H1 (cell line): Measurements from ENCODE around the gene NLN. TPM values are rescaled to one million over a fixed set of nuclear protein-coding genes. Genes with fewer than 3 reads are reported as not detected.

Source experiments
- CTCF ChIA-PET: fragments of 300-600 bp; sonication (Branson Sonifier 250); formaldehyde crosslinking; loops from one replicate; lab custom pipeline; 2021; ENCODE audit not compliant: partially characterized antibody; lab: Charles Lee
- POLR2A ChIA-PET: fragments of 300-600 bp; sonication (Branson Sonifier 250); formaldehyde crosslinking; loops from one replicate; lab custom pipeline; 2021; ENCODE audit warnings: inconsistent platforms; ENCODE audit not compliant: partially characterized antibody; lab: Charles Lee
- DNase-seq, 2 experiments: peaks; one replicate each; pipeline versions ENCODE4 v3.0.0 to v3.0.0-alpha.2; 2010 to 2022; ENCODE audit warnings: low spot score in 2 of 2, low read depth in 1 of 2, mixed read lengths in 1 of 2
- FAIRE-seq: peaks from 2 replicates; lab custom pipeline; 2011; peaks lifted over from hg19 to GRCh38; lab: Jason Lieb, UNC
- H2AFZ ChIP-seq: 2 replicates; pipeline ENCODE4 v1.8.1; 2012; ENCODE audit warnings: low read length, inconsistent platforms
- H2AK5ac ChIP-seq: 2 replicates; pipeline ENCODE4 v1.6.1; 2013; ENCODE audit warnings: low read depth, low read length
- H2BK120ac ChIP-seq: replicated peaks from 2 replicates; pipeline ENCODE3; 2013; ENCODE audit warnings: low read depth, low read length, inconsistent platforms
- H2BK12ac ChIP-seq: 2 replicates; pipeline ENCODE4 v1.6.1; 2013; ENCODE audit warnings: low read depth, low read length
- H2BK15ac ChIP-seq: 2 replicates; pipeline ENCODE4 v1.6.1; 2013; ENCODE audit warnings: low read length
- H2BK20ac ChIP-seq: 2 replicates; pipeline ENCODE4 v1.6.1; 2013; ENCODE audit warnings: low read length
- H2BK5ac ChIP-seq: 2 replicates; pipeline ENCODE4 v1.6.1; 2013; ENCODE audit warnings: low read depth, low read length
- H3K14ac ChIP-seq: 2 replicates; pipeline ENCODE4 v1.6.1; 2013; ENCODE audit warnings: inconsistent platforms; ENCODE audit not compliant: insufficient read length
- H3K18ac ChIP-seq: 2 replicates; pipeline ENCODE4 v1.6.1; 2013; ENCODE audit warnings: low read length; ENCODE audit errors: extremely low read depth
- H3K23ac ChIP-seq: 2 replicates; pipeline ENCODE4 v1.6.1; 2013; ENCODE audit warnings: inconsistent platforms; ENCODE audit not compliant: insufficient read length
- H3K23me2 ChIP-seq: 2 replicates; pipeline ENCODE4 v1.6.1; 2013; ENCODE audit warnings: low read depth, low read length
- H3K27ac ChIP-seq: 2 replicates; pipeline ENCODE4 v1.6.1; 2011; ENCODE audit warnings: low read depth, low read length, inconsistent platforms
- H3K27me3 ChIP-seq, 4 experiments: replicated peaks in 1 of 4; 1 replicate in 1 of 4; 2 replicates in 3 of 4; pipeline versions ENCODE4 v1.6.1 to v1.8.1; 2011 to 2013; ENCODE audit warnings: low read length in 3 of 4, mild to moderate bottlenecking in 3 of 4, inconsistent platforms in 2 of 4, mixed read lengths in 2 of 4, moderate library complexity in 1 of 4; ENCODE audit not compliant: control insufficient read depth in 3 of 4, insufficient read depth in 3 of 4; ENCODE audit errors: extremely low read depth in 1 of 4
- H3K36me3 ChIP-seq, 4 experiments: 2 replicates each; pipeline versions ENCODE4 v1.6.1 to v1.8.1; 2011 to 2013; ENCODE audit warnings: mild to moderate bottlenecking in 4 of 4, low read length in 3 of 4, moderate library complexity in 2 of 4, control low read depth in 1 of 4, inconsistent platforms in 1 of 4; ENCODE audit not compliant: insufficient read depth in 4 of 4, control insufficient read depth in 2 of 4
- H3K4ac ChIP-seq: replicated peaks from 2 replicates; pipeline ENCODE3; 2013; ENCODE audit warnings: low read length, low read depth, mixed read lengths, inconsistent platforms; ENCODE audit not compliant: insufficient read length
- H3K4me1 ChIP-seq, 4 experiments: replicated peaks in 1 of 4; 1 replicate in 1 of 4; 2 replicates in 3 of 4; pipeline versions ENCODE4 v1.6.1 to v1.8.1; 2011 to 2013; ENCODE audit warnings: low read length in 3 of 4, inconsistent platforms in 2 of 4, mixed read lengths in 1 of 4; ENCODE audit not compliant: insufficient read depth in 4 of 4, control insufficient read depth in 3 of 4
- H3K4me2 ChIP-seq, 2 experiments: 2 replicates each; pipeline versions ENCODE4 v1.6.1 to v1.8.1; 2011 to 2013; ENCODE audit warnings: low read depth in 2 of 2, low read length in 2 of 2, control low read depth in 1 of 2, inconsistent platforms in 1 of 2, mild to moderate bottlenecking in 1 of 2; ENCODE audit not compliant: insufficient read depth in 1 of 2
- H3K4me3 ChIP-seq, 4 experiments: fragments of 200-600, 300-600 bp in 1 of 4; sonication (generic), shearing (Covaris generic), sonication (Bioruptor Twin) in 1 of 4; 2 replicates each; pipeline versions ENCODE4 v1.5.1 to v1.8.1; 2011 to 2016; ENCODE audit warnings: low read length in 4 of 4, low read depth in 3 of 4, control low read depth in 2 of 4, inconsistent platforms in 2 of 4, mild to moderate bottlenecking in 2 of 4, mixed read lengths in 1 of 4, moderate library complexity in 1 of 4; ENCODE audit not compliant: insufficient read depth in 2 of 4; ENCODE audit errors: extremely low read depth in 1 of 4
- H3K56ac ChIP-seq: replicated peaks from 2 replicates; pipeline ENCODE3; 2013; ENCODE audit warnings: low read depth, mild to moderate bottlenecking, mixed read lengths, low read length, inconsistent platforms; ENCODE audit not compliant: insufficient read length
- H3K79me1 ChIP-seq: 2 replicates; pipeline ENCODE4 v1.6.1; 2013; ENCODE audit warnings: low read depth, low read length, control low read depth
- H3K79me2 ChIP-seq, 2 experiments: 2 replicates each; pipeline versions ENCODE4 v1.6.1 to v1.8.1; 2012 to 2013; ENCODE audit warnings: low read length in 2 of 2, mild to moderate bottlenecking in 2 of 2, inconsistent platforms in 1 of 2; ENCODE audit not compliant: insufficient read depth in 2 of 2, control insufficient read depth in 1 of 2
- H3K9ac ChIP-seq, 4 experiments: replicated peaks in 1 of 4; 1 replicate in 1 of 4; 2 replicates in 3 of 4; pipeline versions ENCODE4 v1.6.1 to v1.8.1; 2011 to 2013; ENCODE audit warnings: low read depth in 3 of 4, low read length in 3 of 4, control low read depth in 2 of 4, mild to moderate bottlenecking in 2 of 4, moderate library complexity in 2 of 4, inconsistent platforms in 1 of 4; ENCODE audit errors: extremely low read depth in 1 of 4
- H3K9me3 ChIP-seq, 2 experiments: 2 replicates each; pipeline versions ENCODE4 v1.6.1 to v1.8.1; 2012 to 2013; ENCODE audit warnings: mild to moderate bottlenecking in 2 of 2, moderate library complexity in 2 of 2, control low read depth in 1 of 2, inconsistent platforms in 1 of 2, low read depth in 1 of 2, low read length in 1 of 2, mixed read lengths in 1 of 2; ENCODE audit not compliant: insufficient read depth in 2 of 2
- H4K20me1 ChIP-seq, 2 experiments: replicated peaks in 1 of 2; 2 replicates each; pipeline versions ENCODE3 to v1.8.1; 2011 to 2013; ENCODE audit warnings: inconsistent platforms in 2 of 2, low read length in 2 of 2, mild to moderate bottlenecking in 1 of 2; ENCODE audit not compliant: insufficient read depth in 2 of 2, control insufficient read depth in 1 of 2
- H4K5ac ChIP-seq: 2 replicates; pipeline ENCODE4 v1.6.1; 2013; ENCODE audit warnings: low read length, low read depth, mixed read lengths, inconsistent platforms; ENCODE audit not compliant: insufficient read length
- H4K8ac ChIP-seq: 2 replicates; pipeline ENCODE4 v1.8.0; 2013; ENCODE audit warnings: mild to moderate bottlenecking, moderate library complexity, low read length, inconsistent platforms; ENCODE audit not compliant: insufficient read depth; ENCODE audit errors: extremely low read depth
- H4K91ac ChIP-seq: replicated peaks from 2 replicates; pipeline ENCODE3; 2013; ENCODE audit warnings: low read length, mixed read lengths, inconsistent platforms; ENCODE audit not compliant: insufficient read length
- BCL11A ChIP-seq, 2 experiments: IDR thresholded peaks; one replicate each; pipeline ENCODE4 v1.6.1; 2011; ENCODE audit warnings: low read depth in 2 of 2, low read length in 2 of 2, mild to moderate bottlenecking in 2 of 2
- CBX5 ChIP-seq: fragments of 300-800, 300-1000 bp; sonication (generic); IDR thresholded peaks from 2 replicates; pipeline ENCODE4 v1.7.1; 2016; ENCODE audit warnings: antibody characterized with exemption, low read length, low read depth
- CBX8 ChIP-seq: fragments of 300-800, 300-1000 bp; sonication (generic); IDR thresholded peaks from 2 replicates; pipeline ENCODE4 v1.7.1; 2016; ENCODE audit warnings: low read depth, low read length, borderline replicate concordance
- CHD1 ChIP-seq: IDR thresholded peaks from 2 replicates; pipeline ENCODE4 v1.6.1; 2012; ENCODE audit warnings: low read depth, low read length, improper control_type of control experiment
- SUZ12 ChIP-seq: fragments of 200-600 bp; sonication (generic); IDR thresholded peaks from 2 replicates; pipeline ENCODE4 v1.6.1; 2012; ENCODE audit warnings: mild to moderate bottlenecking, inconsistent platforms, low read length, moderate library complexity, mixed read lengths
- WGBS, 2 experiments: shearing (Covaris generic) in 1 of 2; methylation state at CpG; one replicate each; pipeline versions ENCODE4 v1.1.6 to v1.1.7; 2013 to 2015; ENCODE audit warnings: low lambda C conversion rate in 2 of 2, mixed read lengths in 2 of 2, inconsistent platforms in 1 of 2, low coverage in 1 of 2, missing lambda C conversion rate in 1 of 2; ENCODE audit not compliant: insufficient replicate concordance in 2 of 2, insufficient coverage in 1 of 2, insufficient read length in 1 of 2; ENCODE audit errors: extremely low coverage in 1 of 2, missing lambda C conversion rate in 1 of 2; 5-methylcytosine and 5-hydroxymethylcytosine counted together
- polyA plus RNA-seq, 7 experiments: library from polyadenylated mRNA; depleted of rRNA in 3 of 7; stranded (reverse) in 5 of 7; unstranded in 2 of 7; fragments of >200 nt in 5 of 7; fragments of 200-250 nt in 2 of 7; gene quantifications; 1 replicate in 5 of 7; 2 replicates in 1 of 7; 4 replicates in 1 of 7; pipeline versions ENCODE4 v1.2.1 to v1.2.3, GENCODE V29; 2011 to 2013; ENCODE audit warnings: missing spikeins in 2 of 7, mixed read lengths in 2 of 7
- total RNA-seq: library from RNA; stranded (reverse); fragmentation: NEBNext Ultra II Directional; extraction: Animal tissue kit (Norgen Biotek cat#: 25700); gene quantifications from 2 replicates; pipeline ENCODE4 v1.2.1, GENCODE V29; 2021

NLN gene
- total and polyA plus RNA-seq, 2 of the 8 experiments (the other 6 are each of a cell fraction or from before 2014, with no cell fraction given) = 46.7 to 192 TPM

DNA sequence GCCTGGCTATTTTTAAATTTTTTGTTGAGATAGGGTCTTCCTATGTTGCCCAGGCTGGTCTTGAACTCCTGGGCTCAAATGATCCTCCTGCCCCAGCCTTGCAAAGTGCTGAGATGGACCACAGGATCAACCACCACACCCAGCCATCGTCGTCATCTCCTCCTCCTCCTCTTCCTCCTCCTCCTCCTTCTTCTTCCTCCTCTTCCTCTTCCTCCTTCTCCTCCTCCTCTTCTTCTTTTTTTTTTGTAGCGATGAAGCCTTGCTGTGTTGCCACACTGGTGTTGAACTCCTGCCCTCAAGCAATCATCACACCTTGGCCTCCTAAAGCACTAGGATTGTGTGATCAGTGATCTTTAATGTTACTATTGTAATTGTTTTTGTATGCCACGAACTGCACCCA lies 155.0 kb downstream of the NLN start:
- H2BK5ac ChIP-seq = no peak overlapping the region
- H3K36me3 ChIP-seq = no peaks in the 10 kb centered on the region
- CTCF ChIA-PET = no interaction called here
- no peaks in the 10 kb centered on the region for H3K27me3 ChIP-seq
- H4K8ac ChIP-seq = no peak overlapping the region
- H3K4me1 ChIP-seq = no peaks in the 10 kb centered on the region
- H3K9ac ChIP-seq = no peak overlapping the region
- WGBS, 2 experiments = 87% methylated on average over 4 of the region's 4 CpGs; no CpG with 5 or more reads in 1 of the 2 experiments
- POLR2A ChIA-PET = no interaction called here
- no peak overlapping the region for H2AFZ ChIP-seq
- DNase-seq (no peak), FAIRE-seq (no peak)
- H3K56ac ChIP-seq = no peak overlapping the region
- H3K27ac ChIP-seq = no peak overlapping the region
- H2BK20ac ChIP-seq = no peak overlapping the region
- no peak overlapping the region for H3K23ac ChIP-seq
- H4K5ac ChIP-seq = no peak overlapping the region
- no peak overlapping the region for H3K4me2 ChIP-seq
- H3K14ac ChIP-seq = no peak overlapping the region
- H2BK15ac ChIP-seq = no peak overlapping the region
- no peak overlapping the region for H3K18ac ChIP-seq
- H2BK120ac ChIP-seq = no peak overlapping the region
- no peak overlapping the region for H4K91ac ChIP-seq
- H3K9me3 ChIP-seq = no peaks in the 10 kb centered on the region
- H4K20me1 ChIP-seq = no peaks in the 10 kb centered on the region
- H3K4me3 ChIP-seq = no peak overlapping the region
- H2BK12ac ChIP-seq = no peak overlapping the region
- no peak overlapping the region for H2AK5ac ChIP-seq
- TF ChIP-seq CBX5 (no peak), CBX8 (no peak), CHD1 (no peak), BCL11A (IDR thresholded peaks at IDR 0.05; ENCODE audit: low read depth in 2 of 2, low read length in 2 of 2) (no peak), SUZ12 (no peak)
- H3K79me1 ChIP-seq = no peaks in the 10 kb centered on the region
- H3K23me2 ChIP-seq = no peaks in the 10 kb centered on the region
- H3K79me2 ChIP-seq = no peaks in the 10 kb centered on the region
- H3K4ac ChIP-seq = no peak overlapping the region

Other genes with a start within 250 kb of the NLN start
- gene ADAMTS6, start 240.3 kb upstream of the NLN start, total RNA-seq = 1.7 and 2.4 TPM in 2 replicates
- 0.74 and 0.91 TPM in 2 replicates for gene ADAMTS6, start 240.3 kb upstream of the NLN start, polyA plus RNA-seq (2011; rRNA removed)
- 41.4 and 50.9 TPM in 2 replicates for gene CENPK, start 159.0 kb upstream of the NLN start, total RNA-seq
- gene CENPK, start 159.0 kb upstream of the NLN start, polyA plus RNA-seq (2011; rRNA removed) = 6.5 and 13.3 TPM in 2 replicates
- gene PPWD1, start 158.9 kb upstream of the NLN start, total RNA-seq = 34.0 and 35.7 TPM in 2 replicates
- 4.0 and 5.0 TPM in 2 replicates for gene PPWD1, start 158.9 kb upstream of the NLN start, polyA plus RNA-seq (2011; rRNA removed)
- 11.7 and 13.6 TPM in 2 replicates for gene TRIM23, start 97.9 kb upstream of the NLN start, total RNA-seq
- 2.5 and 4.0 TPM in 2 replicates for gene TRIM23, start 97.9 kb upstream of the NLN start, polyA plus RNA-seq (2011; rRNA removed)
- 2.9 and 3.2 TPM in 2 replicates for gene SHLD3, start 97.2 kb upstream of the NLN start, total RNA-seq
- 0.88 and 1.9 TPM in 2 replicates for gene SHLD3, start 97.2 kb upstream of the NLN start, polyA plus RNA-seq (2011; rRNA removed)
- gene TRAPPC13, start 97.2 kb upstream of the NLN start, total RNA-seq = 16.8 and 16.9 TPM in 2 replicates
- 2.4 and 6.3 TPM in 2 replicates for gene TRAPPC13, start 97.2 kb upstream of the NLN start, polyA plus RNA-seq (2011; rRNA removed)
- 17.8 and 18.7 TPM in 2 replicates for gene SGTB, start 96 bp upstream of the NLN start, total RNA-seq
- 2.1 and 2.2 TPM in 2 replicates for gene SGTB, start 96 bp upstream of the NLN start, polyA plus RNA-seq (2011; rRNA removed)
- gene ERBIN, start 204.4 kb downstream of the NLN start, total RNA-seq = 28.5 and 33.2 TPM in 2 replicates
- 3.3 and 7.7 TPM in 2 replicates for gene ERBIN, start 204.4 kb downstream of the NLN start, polyA plus RNA-seq (2011; rRNA removed)